ENCODE results near the gene RABAC1.

RABAC1 gene

DNA sequence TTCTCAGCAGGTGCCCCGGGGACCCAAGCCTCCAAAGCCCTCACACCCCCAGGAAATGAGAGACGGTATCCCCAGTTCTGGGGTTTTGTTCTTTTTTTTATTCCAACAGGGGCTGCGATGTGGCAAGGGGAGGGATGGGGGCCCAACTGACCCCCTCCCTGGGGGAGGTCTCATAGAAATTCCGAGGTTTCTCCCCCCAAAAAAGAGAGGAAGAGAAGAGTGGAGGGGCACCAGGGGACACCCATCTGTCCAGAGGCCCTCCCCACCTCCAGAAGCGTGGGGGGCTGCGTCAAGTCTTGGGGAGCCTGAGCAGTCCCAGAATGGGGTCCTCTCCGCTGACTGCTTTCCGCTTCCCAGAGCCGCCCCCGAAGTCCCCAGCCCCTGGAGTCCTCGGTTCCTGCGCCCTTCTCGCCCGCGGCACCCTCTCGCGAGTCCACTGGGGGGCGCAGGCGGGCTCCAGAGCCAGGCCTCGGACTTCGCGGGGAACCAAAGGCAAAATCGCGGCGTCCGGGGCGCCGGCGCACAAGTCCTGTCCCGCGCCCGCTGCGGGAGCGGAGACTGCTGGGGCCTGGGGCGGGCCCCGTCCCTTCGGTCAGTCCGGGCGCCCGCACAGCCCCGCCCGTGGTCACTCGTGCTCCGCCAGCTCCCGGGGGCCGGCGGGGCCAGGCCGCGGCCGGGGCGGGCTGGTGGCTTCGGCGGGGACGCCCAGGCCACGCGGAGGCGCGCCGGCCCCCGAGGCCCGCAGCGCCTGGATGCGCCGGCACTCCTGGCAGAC is 39.3 kb upstream of the RABAC1 start:
- DNase-seq (ENCODE audit: low spot score), result peak; percentile 84
- TF ChIP-seq, protein P1, sequence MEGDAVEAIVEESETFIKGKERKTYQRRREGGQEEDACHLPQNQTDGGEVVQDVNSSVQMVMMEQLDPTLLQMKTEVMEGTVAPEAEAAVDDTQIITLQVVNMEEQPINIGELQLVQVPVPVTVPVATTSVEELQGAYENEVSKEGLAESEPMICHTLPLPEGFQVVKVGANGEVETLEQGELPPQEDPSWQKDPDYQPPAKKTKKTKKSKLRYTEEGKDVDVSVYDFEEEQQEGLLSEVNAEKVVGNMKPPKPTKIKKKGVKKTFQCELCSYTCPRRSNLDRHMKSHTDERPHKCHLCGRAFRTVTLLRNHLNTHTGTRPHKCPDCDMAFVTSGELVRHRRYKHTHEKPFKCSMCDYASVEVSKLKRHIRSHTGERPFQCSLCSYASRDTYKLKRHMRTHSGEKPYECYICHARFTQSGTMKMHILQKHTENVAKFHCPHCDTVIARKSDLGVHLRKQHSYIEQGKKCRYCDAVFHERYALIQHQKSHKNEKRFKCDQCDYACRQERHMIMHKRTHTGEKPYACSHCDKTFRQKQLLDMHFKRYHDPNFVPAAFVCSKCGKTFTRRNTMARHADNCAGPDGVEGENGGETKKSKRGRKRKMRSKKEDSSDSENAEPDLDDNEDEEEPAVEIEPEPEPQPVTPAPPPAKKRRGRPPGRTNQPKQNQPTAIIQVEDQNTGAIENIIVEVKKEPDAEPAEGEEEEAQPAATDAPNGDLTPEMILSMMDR (IDR thresholded peaks at IDR 0.05; ENCODE audit: extremely low read depth, missing control alignments), result peak; percentile 83

DNA sequence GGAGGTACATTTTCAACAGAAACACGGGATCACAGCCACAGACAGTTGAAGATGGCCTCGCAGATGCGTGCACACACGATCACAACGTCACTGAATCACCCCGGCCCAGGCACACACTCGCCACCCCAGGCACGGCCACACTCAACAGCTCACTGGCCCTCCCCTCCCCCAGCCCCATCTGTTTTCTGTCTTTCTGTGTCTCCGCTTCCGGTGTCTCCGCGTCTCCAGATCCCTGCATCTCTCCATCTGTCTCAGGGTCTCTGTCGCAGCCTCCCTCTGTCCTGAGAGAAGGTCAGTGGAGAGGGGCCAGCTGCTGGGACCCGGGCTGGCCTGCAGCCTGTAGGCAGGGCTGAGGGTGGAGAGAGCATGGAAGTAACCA is 38.7 kb upstream of the RABAC1 start:
- DNase-seq (ENCODE audit: low spot score), result peak; percentile 47
- TF ChIP-seq, protein P1 (IDR thresholded peaks at IDR 0.05; ENCODE audit: extremely low read depth, missing control alignments), result no peak

DNA sequence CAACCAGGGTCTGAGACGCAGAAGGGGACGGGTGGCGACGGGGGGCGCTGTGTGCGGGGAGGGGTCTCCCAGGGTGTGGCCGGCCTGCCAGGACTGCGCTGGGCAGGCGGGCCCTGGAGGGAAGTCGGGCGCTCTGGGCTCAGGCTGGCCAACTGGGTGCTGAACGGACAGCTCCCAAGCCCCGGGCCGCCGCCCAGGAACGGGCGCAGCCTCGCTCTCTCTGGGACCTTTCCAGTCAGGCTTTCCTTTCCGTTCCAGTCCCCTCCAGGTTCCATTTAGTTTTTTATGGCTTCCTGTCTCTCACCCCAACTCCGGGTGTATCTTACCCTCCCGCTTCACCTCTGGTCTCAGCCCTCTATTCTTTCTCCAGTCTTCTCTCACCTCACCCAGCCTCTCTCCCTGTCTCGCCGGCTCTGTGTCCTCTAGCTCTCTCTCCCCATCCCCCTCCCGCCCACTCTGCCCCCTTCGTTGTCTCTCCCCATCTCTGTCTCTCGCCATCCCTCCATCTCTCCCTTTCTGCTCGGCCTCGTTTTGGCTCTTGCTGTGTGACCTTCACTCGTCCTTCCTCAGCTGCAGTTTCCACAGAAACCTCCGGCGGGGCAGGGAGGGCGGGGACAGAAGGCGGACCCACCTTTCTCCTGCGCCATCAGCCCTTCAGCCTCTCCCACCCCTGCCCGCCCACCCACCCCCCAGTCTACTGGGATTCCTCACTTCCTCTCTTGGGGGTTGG is 38.2 kb upstream of the RABAC1 start:
- TF ChIP-seq, protein P1 (IDR thresholded peaks at IDR 0.05; ENCODE audit: extremely low read depth, missing control alignments), result no peak
- peak; percentile 87 for DNase-seq (ENCODE audit: low spot score)

DNA sequence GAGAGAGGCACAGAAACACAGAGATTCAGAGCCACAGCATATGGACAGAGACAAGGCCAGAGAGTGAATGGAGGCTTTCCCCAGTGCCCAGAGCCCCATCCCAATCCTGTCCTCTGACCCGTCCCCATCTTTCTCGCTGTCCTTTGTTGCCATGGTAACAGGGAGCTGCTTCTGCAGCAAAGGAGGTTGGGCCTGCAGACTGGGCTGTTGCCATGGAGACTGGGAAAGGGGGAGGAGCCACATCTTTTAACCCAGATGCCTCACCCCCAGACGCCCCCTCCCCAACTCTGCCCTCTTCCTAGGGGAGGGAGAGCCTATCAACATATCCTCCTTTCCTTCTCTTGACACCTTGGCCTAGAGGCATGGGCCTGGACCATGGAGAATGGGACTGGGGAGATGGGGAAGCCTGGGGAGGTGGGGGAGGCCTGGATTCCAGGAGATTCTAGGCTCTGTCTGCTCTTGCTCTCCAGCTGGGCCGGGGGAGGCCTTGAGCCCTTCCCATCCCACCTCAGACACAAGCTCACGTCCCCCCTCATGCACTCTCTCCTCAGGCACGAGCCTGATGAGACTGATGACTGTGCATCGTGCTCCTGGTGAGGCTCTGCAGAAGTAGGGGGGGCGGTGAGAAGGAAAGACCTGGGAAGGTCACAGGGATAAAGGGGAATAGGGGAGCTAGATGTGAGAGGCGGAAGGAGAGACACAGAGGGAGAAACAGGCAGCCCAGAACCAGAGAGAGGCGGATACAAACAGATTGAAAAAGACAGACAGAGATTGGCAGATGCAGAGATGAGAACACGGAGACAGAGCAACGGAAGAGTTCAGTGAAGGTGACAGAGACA is 37.1 kb upstream of the RABAC1 start:
- TF ChIP-seq, protein P1 (IDR thresholded peaks at IDR 0.05; ENCODE audit: extremely low read depth, missing control alignments), result no peak
- DNase-seq (ENCODE audit: low spot score), result peak; percentile 62

DNA sequence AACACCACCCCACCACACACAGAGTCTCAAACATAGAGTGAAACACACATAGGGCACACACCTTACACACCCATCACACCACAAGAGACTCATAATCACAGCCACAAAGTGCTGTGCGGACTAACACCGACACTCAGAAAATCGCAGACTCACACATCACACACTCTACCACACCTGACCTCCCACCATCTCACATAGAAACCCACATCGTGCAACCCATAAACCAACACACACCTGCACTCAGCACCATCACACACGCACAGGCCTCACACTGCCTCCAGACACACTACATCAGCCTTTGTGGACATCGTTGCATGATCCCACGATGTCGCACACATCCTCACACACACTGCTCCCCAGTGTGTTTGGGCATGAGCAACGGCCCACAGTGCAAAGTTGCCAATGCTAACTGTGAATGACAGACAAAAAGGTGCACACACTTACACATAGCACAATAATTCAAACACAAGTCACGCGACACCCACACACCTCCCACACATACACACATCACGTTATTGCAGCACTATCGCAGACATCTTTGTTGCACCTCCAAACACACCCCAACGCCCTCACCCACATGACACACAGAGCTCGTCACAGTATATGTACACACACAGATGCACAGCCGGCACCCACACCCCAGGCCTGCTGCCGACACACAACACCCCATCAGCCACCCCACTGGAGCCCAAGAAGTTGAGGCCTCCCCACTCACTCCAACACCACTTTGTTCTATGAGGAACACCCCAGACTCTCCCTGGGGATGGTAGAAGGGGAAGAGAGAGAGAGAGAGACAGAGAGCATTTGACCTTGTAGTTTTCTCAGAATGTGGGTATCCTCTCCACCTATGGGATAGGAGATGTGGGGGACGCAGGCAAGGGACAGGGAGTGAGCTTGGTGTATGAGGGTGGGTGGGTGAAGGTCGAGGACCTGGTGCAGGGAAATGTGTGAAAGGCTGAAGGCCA is 36.2 kb upstream of the RABAC1 start:
- DNase-seq (ENCODE audit: low spot score), result no peak

DNA sequence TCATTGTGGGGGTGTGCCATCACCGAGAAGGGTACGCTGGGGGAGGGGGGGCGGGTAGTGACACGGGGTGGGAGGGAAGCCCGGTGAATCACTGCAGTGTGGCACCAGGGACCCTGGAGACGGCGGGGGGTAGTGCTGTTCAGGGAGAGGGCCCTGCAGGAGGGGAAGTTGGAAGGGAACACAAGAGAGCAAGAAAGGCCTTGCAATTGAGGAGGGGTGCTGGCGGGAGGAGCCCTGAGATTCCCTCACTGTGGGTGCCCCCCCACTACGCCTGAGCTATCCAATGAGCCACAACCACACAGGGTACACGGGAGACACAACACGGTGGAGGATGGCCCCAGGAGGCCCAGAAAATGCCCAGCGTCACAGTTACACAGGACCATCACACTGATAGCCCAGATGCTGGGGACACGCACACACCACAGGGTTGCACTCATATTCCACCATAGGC is 35.4 kb upstream of the RABAC1 start:
- TF ChIP-seq, protein P1 (IDR thresholded peaks at IDR 0.05; ENCODE audit: extremely low read depth, missing control alignments), result no peak
- no peak for DNase-seq (ENCODE audit: low spot score)

More for the DNA sequence above, 36.2 kb upstream of the RABAC1 start:
- TF ChIP-seq, protein P1 (IDR thresholded peaks at IDR 0.05; ENCODE audit: extremely low read depth, missing control alignments), result no peak
